Renal pelvis (tissue), 4 donors: ENCODE measurements around the gene ETFBKMT. TPM values are rescaled to one million over a fixed set of nuclear protein-coding genes. Genes with fewer than 3 reads are reported as not detected.
"Not testable (repeated sequence)": the region's sequence is repeated elsewhere in the genome, so short reads cannot be mapped to it uniquely, and the experiment has no call there.

Experiments used
- DNase-seq: peaks from one replicate; pipeline ENCODE4 v3.0.0-alpha.2; 2013
- polyA plus RNA-seq, 3 donors: library from polyadenylated mRNA; unstranded; fragments of 120-200 nt; gene quantifications; one replicate each; pipeline ENCODE4 v1.2.1, GENCODE V29; 2013; ENCODE audit not compliant: insufficient read length in 3 of 3

Gene ETFBKMT
- polyA plus RNA-seq, 3 donors = 4.4 to 5.6 (median 4.8) TPM

DNA sequence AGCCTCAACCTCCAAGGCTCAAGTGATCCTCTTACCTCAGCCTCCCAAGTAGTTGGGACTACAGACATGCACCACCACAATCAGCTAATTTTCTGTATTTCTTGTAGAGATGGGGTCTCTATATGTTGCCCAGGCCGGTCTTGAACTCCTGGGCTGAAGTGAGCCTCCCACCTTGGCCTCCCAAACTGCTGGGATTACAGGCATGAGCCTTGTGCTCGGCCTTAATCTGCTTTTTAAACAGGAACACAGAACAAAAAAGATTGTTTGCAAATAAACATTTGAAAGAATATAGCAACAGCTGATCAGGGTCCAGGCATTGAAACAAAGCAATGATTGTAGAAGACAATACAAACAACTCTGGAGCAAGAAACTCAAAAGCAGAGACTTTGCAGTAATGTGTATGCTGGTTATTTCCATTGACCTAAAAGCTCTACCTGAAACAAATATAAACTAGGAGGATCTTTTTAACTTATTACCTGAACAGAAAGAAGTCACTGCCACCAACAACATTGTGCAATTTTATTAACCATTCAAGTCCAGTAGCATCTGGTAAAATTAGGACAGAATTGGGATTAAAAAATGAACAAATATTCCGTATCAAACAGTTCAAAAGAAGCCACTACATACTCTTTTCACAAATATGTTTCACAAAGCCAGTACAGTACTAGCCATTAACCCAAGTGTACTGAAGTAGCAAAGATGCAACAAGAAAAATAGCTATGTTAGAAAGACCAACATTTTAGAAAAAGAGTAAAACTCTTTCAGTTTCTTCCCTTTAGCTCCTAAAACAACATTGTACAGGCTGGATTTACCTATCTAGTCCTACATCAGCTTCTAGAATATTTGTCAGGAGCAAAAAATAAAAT, 55.2 kb downstream of the ETFBKMT start:
- DNase-seq = no peak

- no peak for DNase-seq
These were observed 55.9 kb downstream of the ETFBKMT start for GRCh38 chr12:31715283-31715825.

DNA sequence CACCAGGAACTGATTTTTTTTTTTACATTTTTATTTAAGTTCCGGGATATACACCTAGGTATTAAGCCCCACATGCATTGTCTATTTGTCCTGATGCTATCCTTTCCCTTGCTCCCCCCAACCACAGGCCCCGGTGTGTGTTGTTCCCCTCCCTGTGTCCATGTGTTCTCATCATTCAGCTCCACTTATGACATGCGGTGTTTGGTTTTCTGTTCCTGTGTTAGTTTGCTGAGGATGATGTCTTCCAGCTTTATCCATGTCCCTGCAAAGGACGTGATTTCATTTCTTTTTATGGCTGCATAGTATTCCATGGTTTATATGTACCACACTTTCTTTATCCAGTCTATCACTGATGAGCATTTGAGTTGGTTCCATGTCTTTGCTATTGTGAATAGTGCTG, 57.5 kb downstream of the ETFBKMT start:
- not testable (repeated sequence) for DNase-seq

DNA sequence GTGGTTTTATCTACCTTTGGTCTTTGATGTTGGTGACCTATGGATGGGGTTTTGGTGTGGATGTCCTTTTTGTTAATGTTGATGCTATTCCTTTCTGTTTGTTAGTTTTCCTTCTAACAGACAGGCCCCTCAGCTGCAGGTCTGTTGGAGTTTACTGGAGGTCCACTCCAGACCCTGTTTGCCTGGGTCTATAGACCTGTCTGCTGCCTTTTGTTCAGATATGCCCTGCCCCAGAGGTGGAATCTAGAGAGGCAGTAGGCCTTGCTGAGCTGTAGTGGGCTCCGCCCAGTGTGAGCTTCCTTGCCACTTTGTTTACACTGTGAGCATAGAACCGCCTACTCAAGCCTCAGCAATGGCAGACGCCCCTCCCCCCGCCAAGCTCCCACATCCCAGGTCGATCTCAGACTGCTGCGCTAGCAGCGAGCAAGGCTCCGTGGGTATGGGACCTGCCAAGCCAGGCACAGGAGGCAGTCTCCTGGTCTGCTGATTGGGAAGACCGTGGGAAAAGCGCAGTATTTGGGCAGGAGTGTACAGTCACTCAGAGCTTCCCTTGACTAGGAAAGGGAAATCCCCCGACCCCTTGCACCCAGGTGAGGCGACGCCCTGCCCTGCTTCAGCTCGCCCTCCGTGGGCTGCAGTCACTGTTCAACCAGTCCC, 59.2 kb downstream of the ETFBKMT start:
- not testable (repeated sequence) for DNase-seq

DNA sequence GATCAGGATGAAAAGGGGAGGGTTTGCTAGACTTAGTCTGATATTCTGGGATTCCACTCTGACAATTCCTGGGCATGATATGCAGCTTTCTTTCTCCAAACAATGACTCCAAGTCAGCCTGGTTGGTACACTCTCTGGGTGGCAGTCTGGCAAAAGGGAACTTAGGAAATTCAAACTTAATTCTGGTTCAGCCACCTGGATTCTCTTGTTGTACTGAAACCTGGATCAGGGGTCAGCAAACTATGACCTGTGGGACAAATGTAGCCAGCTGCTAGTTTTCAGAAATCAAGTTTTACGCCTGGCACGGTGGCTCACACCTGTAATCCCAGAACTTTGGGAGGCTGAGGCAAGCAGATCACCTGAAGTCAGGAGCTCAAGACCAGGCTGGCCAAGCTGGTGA, 63.1 kb downstream of the ETFBKMT start:
- DNase-seq = no peak

Other genes with a start within 250 kb of the ETFBKMT start
- 10 to 100 TPM; 21.5 to 29.6 (median 24.4) TPM for gene DENND5B, start 68.6 kb upstream of the ETFBKMT start, polyA plus RNA-seq
- gene AMN1, start 69.3 kb downstream of the ETFBKMT start, polyA plus RNA-seq = 10 to 100 TPM; 19.8 to 23.3 (median 19.9) TPM